Measurements from ENCODE around the gene RPSA. TPM values are rescaled to one million over a fixed set of nuclear protein-coding genes. Genes with fewer than 3 reads are reported as not detected.
"Not testable (repeated sequence)": the region's sequence is repeated elsewhere in the genome, so short reads cannot be mapped to it uniquely, and the experiment has no call there.

RPSA gene
- total RNA-seq, 4 donors from 2014 or later, result 644 to 857 (median 730) TPM

- ATAC-seq (no peak), DNase-seq (no peak)
- no peaks in the 10 kb centered on the region for H3K27me3 ChIP-seq
- H3K4me3 ChIP-seq, result no peak overlapping the region
- intact Hi-C loops (cut with DNase I; ENCODE audit: low total_unique reads) (loop anchor here (5.0 to 10.0 kb wide), 2 partner anchors 728 to 915 kb away; no protein-coding TSS in a partner anchor), in situ Hi-C loops (cut with MboI; ENCODE audit: low sequenced_read_pairs in 4 of 4) (no loop called here)
- no peaks in the 10 kb centered on the region for H3K9me3 ChIP-seq
- H3K36me3 ChIP-seq, result no peaks in the 10 kb centered on the region
- H3K27ac ChIP-seq, result no peak overlapping the region
- TF ChIP-seq CTCF (IDR thresholded peaks at IDR 0.05 in 4 of 5, conservative IDR thresholded peaks at IDR 0.05 in 1 of 5) (no peak), POLR2A (IDR thresholded peaks at IDR 0.05) (no peak)
- H3K4me1 ChIP-seq, result no peaks in the 10 kb centered on the region
These were observed 43.3 kb downstream of the RPSA start for GRCh38 chr3:39449796-39450195.

DNA sequence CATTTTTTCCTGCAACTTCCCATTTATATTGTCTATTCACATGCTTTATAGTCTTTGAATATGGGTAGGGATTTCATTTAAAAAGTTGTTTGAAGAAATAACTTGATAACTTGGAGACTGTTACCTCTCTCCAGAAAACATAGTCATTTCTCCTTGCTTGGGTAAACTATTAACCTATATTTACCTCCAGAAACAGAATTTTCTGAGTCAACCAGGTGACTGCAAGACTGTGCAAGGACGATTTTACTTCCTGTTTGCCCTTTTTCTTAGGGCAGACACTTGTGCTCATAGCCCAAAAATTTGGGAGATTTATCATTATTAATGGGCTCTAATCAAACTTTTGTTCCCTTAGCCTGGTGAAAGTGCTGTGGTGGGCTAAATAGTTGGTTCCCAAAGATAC, 46.6 kb downstream of the RPSA start:
- H3K4me1 ChIP-seq, result no peaks in the 10 kb centered on the region

GRCh38 chr3:39453872-39454271, 47.4 kb downstream of the RPSA start:
- H3K4me1 ChIP-seq; H3K4me3 ChIP-seq; ATAC-seq; H3K9me3 ChIP-seq; intact Hi-C loops (cut with DNase I; ENCODE audit: low total_unique reads); H3K36me3 ChIP-seq; H3K27me3 ChIP-seq; H3K27ac ChIP-seq; in situ Hi-C loops (cut with MboI; ENCODE audit: low sequenced_read_pairs in 4 of 4); DNase-seq: not testable (repeated sequence)

More for the DNA sequence above, 46.6 kb downstream of the RPSA start:
- intact Hi-C loops (cut with DNase I; ENCODE audit: low total_unique reads) (no loop called here), in situ Hi-C loops (cut with MboI; ENCODE audit: low sequenced_read_pairs in 4 of 4) (no loop called here)
- no peak for ATAC-seq
- DNase-seq, result no peak
- H3K9me3 ChIP-seq, result no peaks in the 10 kb centered on the region
- H3K36me3 ChIP-seq, result no peaks in the 10 kb centered on the region
- TF ChIP-seq POLR2A (IDR thresholded peaks at IDR 0.05), result no peak
- TF ChIP-seq CTCF (IDR thresholded peaks at IDR 0.05 in 4 of 5, conservative IDR thresholded peaks at IDR 0.05 in 1 of 5), result no peak
- no peak overlapping the region for H3K4me3 ChIP-seq
- no peak overlapping the region for H3K27ac ChIP-seq
- H3K27me3 ChIP-seq, result no peaks in the 10 kb centered on the region

DNA sequence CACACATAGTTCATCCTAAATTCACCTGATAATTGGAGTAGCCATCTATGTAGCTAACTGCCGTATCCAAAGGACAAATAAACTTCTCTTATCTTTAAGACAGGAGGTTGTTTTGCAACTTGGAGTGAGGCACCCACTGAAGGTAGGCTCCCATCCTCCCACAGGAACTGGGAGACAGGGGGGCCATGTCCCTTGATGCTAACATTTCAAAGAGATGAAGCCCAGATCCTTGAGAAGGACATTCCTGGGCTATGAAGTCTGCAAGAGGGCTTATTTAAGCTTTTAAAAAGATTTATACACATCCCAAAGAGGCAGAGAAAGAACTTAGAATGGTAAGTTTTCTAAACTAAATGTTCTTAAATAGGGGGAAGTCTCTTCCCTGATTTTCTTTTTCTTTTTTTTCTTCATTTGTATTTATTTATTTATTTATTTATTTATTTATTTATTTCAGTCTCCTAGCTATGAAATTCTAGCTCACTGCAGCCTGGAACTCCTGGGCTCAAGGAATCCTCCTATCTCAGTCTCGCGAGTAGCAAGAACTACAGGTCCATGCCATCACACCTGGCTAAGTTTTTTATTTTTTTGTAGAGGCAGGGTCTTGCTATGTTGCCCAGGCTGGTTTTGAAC, 48.2 kb downstream of the RPSA start:
- Histone ChIP-seq H3K9me3 (no peaks in the 10 kb centered on the region), H3K36me3 (no peaks in the 10 kb centered on the region), H3K4me3 (no peak overlapping the region), H3K27me3 (no peaks in the 10 kb centered on the region), H3K27ac (no peak overlapping the region), H3K4me1 (no peaks in the 10 kb centered on the region)
- intact Hi-C loops (cut with DNase I; ENCODE audit: low total_unique reads) (no loop called here), in situ Hi-C loops (cut with MboI; ENCODE audit: low sequenced_read_pairs in 4 of 4) (no loop called here)
- DNase-seq (no peak), ATAC-seq (no peak)
- TF ChIP-seq CTCF (IDR thresholded peaks at IDR 0.05 in 4 of 5, conservative IDR thresholded peaks at IDR 0.05 in 1 of 5) (no peak), POLR2A (IDR thresholded peaks at IDR 0.05) (no peak)

DNA sequence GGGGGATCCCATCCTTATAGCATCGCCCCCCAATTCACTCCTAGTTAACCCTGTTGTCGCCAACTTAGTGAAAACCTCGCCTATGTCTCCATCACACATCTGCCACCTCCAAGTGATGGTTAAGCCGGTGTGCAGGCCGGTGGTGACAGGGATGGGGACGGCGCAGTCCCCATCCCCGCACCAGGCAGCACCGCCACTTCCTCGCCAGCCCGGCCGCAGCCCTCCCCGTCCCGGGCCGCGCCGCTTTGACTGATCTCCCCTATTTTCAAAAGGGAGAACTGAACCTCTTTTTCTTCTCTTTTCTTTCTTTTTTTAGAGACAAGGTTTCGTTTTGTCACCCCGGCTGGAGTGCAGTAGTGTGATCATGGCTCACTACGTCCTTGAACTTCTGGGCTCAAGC, 49.6 kb downstream of the RPSA start:
- no peaks in the 10 kb centered on the region for H3K36me3 ChIP-seq
- intact Hi-C loops (cut with DNase I; ENCODE audit: low total_unique reads) (no loop called here), in situ Hi-C loops (cut with MboI; ENCODE audit: low sequenced_read_pairs in 4 of 4) (no loop called here)
- no peak for DNase-seq
- H3K4me1 ChIP-seq, result no peaks in the 10 kb centered on the region
- no peak overlapping the region for H3K4me3 ChIP-seq
- no peak for ATAC-seq
- H3K27ac ChIP-seq, result no peak overlapping the region
- TF ChIP-seq POLR2A (IDR thresholded peaks at IDR 0.05), result no peak
- TF ChIP-seq CTCF (IDR thresholded peaks at IDR 0.05 in 4 of 5, conservative IDR thresholded peaks at IDR 0.05 in 1 of 5), result no peak
- H3K27me3 ChIP-seq, result no peaks in the 10 kb centered on the region
- H3K9me3 ChIP-seq, result no peaks in the 10 kb centered on the region

Data from gastrocnemius medialis (tissue), 4 donors.